BLaER1 treated with 17β-estradiol and CSF1 and Interleukin-3, amounts not matched to agents 10 nM and 100 nM (cell line): ENCODE measurements around the gene SCML1.

Source experiments
- H3K27ac ChIP-seq, 11 experiments: shearing (Covaris generic); formaldehyde crosslinking; 2 replicates each; pipeline ENCODE4 v1.8.1; 2022
- H3K27me3 ChIP-seq, 11 experiments: shearing (Covaris generic); formaldehyde crosslinking; 2 replicates each; pipeline ENCODE4 v1.8.1; 2022
- H3K36me3 ChIP-seq, 11 experiments: shearing (Covaris generic); formaldehyde crosslinking; 2 replicates each; pipeline ENCODE4 v1.8.1; 2022
- H3K4me1 ChIP-seq, 10 experiments: shearing (Covaris generic); formaldehyde crosslinking; 2 replicates each; pipeline ENCODE4 v1.8.1; 2022
- H3K4me2 ChIP-seq, 11 experiments: shearing (Covaris generic); formaldehyde crosslinking; 2 replicates each; pipeline ENCODE4 v1.8.1; 2022
- H3K4me3 ChIP-seq, 10 experiments: shearing (Covaris generic); formaldehyde crosslinking; 2 replicates each; pipeline ENCODE4 v1.8.1; 2022
- H3K9ac ChIP-seq, 11 experiments: shearing (Covaris generic); formaldehyde crosslinking; 2 replicates each; pipeline ENCODE4 v1.8.1; 2022
- H3K9me3 ChIP-seq, 11 experiments: shearing (Covaris generic); formaldehyde crosslinking; replicated peaks in 1 of 11; 2 replicates each; pipeline ENCODE4 v1.8.1; 2022
- H4K20me1 ChIP-seq, 11 experiments: shearing (Covaris generic); formaldehyde crosslinking; 2 replicates each; pipeline ENCODE4 v1.8.1; 2022
- Cebpa-rat ChIP-seq, 11 experiments: shearing (Covaris generic); IDR thresholded peaks; 2 replicates each; pipeline ENCODE4 v1.8.1; 2022

Gene SCML1

GRCh38 chrX:17735406-17735805, 1.9 kb upstream of the SCML1 start:
- Histone ChIP-seq H3K9ac (no peak overlapping the region), H3K4me2 (no peak overlapping the region), H4K20me1 (peaks cover 0 to 12% (median 5%) of the 10 kb centered on the region in 11 experiments; a peak in 9 of 22 replicates), H3K9me3 (peaks cover 0 to 13% (median 4%) of the 10 kb centered on the region in 11 experiments; a peak in 7 of 22 replicates), H3K36me3 (no peaks in the 10 kb centered on the region), H3K27me3 (peaks cover 91 to 100% (median 99%) of the 10 kb centered on the region in 11 experiments), H3K4me3 (no peak overlapping the region), H3K4me1 (peaks cover 0 to 12% (median 9%) of the 10 kb centered on the region in 10 experiments; a peak in 11 of 20 replicates), H3K27ac (no peak overlapping the region)
- no peak for TF ChIP-seq Cebpa-rat (IDR thresholded peaks at IDR 0.05)

- TF ChIP-seq Cebpa-rat (IDR thresholded peaks at IDR 0.05) = no peak
- Histone ChIP-seq H3K9ac (no peak overlapping the region), H3K4me1 (peaks cover 0 to 12% (median 9%) of the 10 kb centered on the region in 10 experiments; a peak in 11 of 20 replicates), H3K27me3 (peaks cover 94 to 100% (median 99%) of the 10 kb centered on the region in 11 experiments), H3K27ac (no peak overlapping the region), H3K4me2 (no peak overlapping the region), H3K9me3 (peaks cover 0 to 13% (median 4%) of the 10 kb centered on the region in 11 experiments; a peak in 7 of 22 replicates), H3K36me3 (no peaks in the 10 kb centered on the region), H4K20me1 (peaks cover 0 to 14% (median 8%) of the 10 kb centered on the region in 11 experiments; a peak in 9 of 22 replicates), H3K4me3 (no peak overlapping the region)
Observed at GRCh38 chrX:17736478-17736855, 826 bp upstream of the SCML1 start.

GRCh38 chrX:17737710-17737985, 355 bp downstream of the SCML1 start:
- H3K27ac ChIP-seq = no peak overlapping the region
- peaks cover 0 to 16% (median 6%) of the 10 kb centered on the region in 11 experiments; a peak in 9 of 22 replicates for H4K20me1 ChIP-seq
- peaks cover 94 to 100% (median 99%) of the 10 kb centered on the region in 11 experiments for H3K27me3 ChIP-seq
- no peak overlapping the region for H3K9ac ChIP-seq
- no peaks in the 10 kb centered on the region for H3K36me3 ChIP-seq
- peaks cover 0 to 12% (median 9%) of the 10 kb centered on the region in 10 experiments; a peak in 11 of 20 replicates for H3K4me1 ChIP-seq
- H3K4me2 ChIP-seq = peak overlapping the region; percentile 60 to 80 (median 71)
- no peak for TF ChIP-seq Cebpa-rat (IDR thresholded peaks at IDR 0.05)
- peaks cover 0 to 13% (median 4%) of the 10 kb centered on the region in 11 experiments; a peak in 7 of 22 replicates for H3K9me3 ChIP-seq
- H3K4me3 ChIP-seq = peak overlapping the region in 9 of 10 experiments; percentile 8 to 63 (median 44); a peak in 16 of 20 replicates

- peaks cover 0 to 12% (median 9%) of the 10 kb centered on the region in 10 experiments; a peak in 11 of 20 replicates for H3K4me1 ChIP-seq
- H3K4me2 ChIP-seq = peak overlapping the region; percentile 60 to 80 (median 71)
- H3K27me3 ChIP-seq = peaks cover 95 to 100% (median 99%) of the 10 kb centered on the region in 11 experiments
- H3K9me3 ChIP-seq = peaks cover 0 to 13% (median 4%) of the 10 kb centered on the region in 11 experiments; a peak in 7 of 22 replicates
- peaks cover 0 to 19% (median 6%) of the 10 kb centered on the region in 11 experiments; a peak in 9 of 22 replicates for H4K20me1 ChIP-seq
- TF ChIP-seq Cebpa-rat (IDR thresholded peaks at IDR 0.05) = no peak
- H3K27ac ChIP-seq = no peak overlapping the region
- H3K9ac ChIP-seq = 0 out of 22 replicates have a peak overlapping the region, but pooled peaks of 1 of the 11 experiments have one; percentile 28
- H3K4me3 ChIP-seq = peak overlapping the region; percentile 8 to 63 (median 44); a peak in 19 of 20 replicates
- no peaks in the 10 kb centered on the region for H3K36me3 ChIP-seq
Observed at GRCh38 chrX:17737986-17738713, 857 bp downstream of the SCML1 start.

- no peak overlapping the region for H3K27ac ChIP-seq
- no peak overlapping the region for H3K9ac ChIP-seq
- H4K20me1 ChIP-seq = peaks cover 0 to 23% (median 6%) of the 10 kb centered on the region in 11 experiments; a peak in 9 of 22 replicates
- TF ChIP-seq Cebpa-rat (IDR thresholded peaks at IDR 0.05) = no peak
- H3K4me3 ChIP-seq = peak overlapping the region in 9 of 10 experiments; percentile 8 to 63 (median 44); a peak in 12 of 20 replicates
- H3K36me3 ChIP-seq = no peaks in the 10 kb centered on the region
- H3K9me3 ChIP-seq = peaks cover 0 to 13% (median 4%) of the 10 kb centered on the region in 11 experiments; a peak in 7 of 22 replicates
- peaks cover 0 to 12% (median 9%) of the 10 kb centered on the region in 10 experiments; a peak in 11 of 20 replicates for H3K4me1 ChIP-seq
- H3K4me2 ChIP-seq = peak overlapping the region; percentile 60 to 80 (median 71); a peak in 19 of 22 replicates
- peaks cover 95 to 100% (median 99%) of the 10 kb centered on the region in 11 experiments for H3K27me3 ChIP-seq
Observed at GRCh38 chrX:17738737-17739535, 1.6 kb downstream of the SCML1 start.

GRCh38 chrX:17740137-17741122, 3.1 kb downstream of the SCML1 start:
- Histone ChIP-seq H3K9ac (no peak overlapping the region), H3K4me1 (peaks cover 0 to 12% (median 9%) of the 10 kb centered on the region in 10 experiments; a peak in 11 of 20 replicates), H3K27ac (no peak overlapping the region), H4K20me1 (peaks cover 0 to 24% (median 6%) of the 10 kb centered on the region in 11 experiments; a peak in 9 of 22 replicates), H3K4me2 (no peak overlapping the region), H3K36me3 (no peaks in the 10 kb centered on the region), H3K4me3 (no peak overlapping the region), H3K27me3 (peaks cover 89 to 100% (median 97%) of the 10 kb centered on the region in 11 experiments), H3K9me3 (peaks cover 0 to 13% (median 4%) of the 10 kb centered on the region in 11 experiments; a peak in 7 of 22 replicates)
- no peak for TF ChIP-seq Cebpa-rat (IDR thresholded peaks at IDR 0.05)

- H3K36me3 ChIP-seq = no peaks in the 10 kb centered on the region
- H3K27me3 ChIP-seq = peaks cover 87 to 100% (median 97%) of the 10 kb centered on the region in 11 experiments
- H3K4me3 ChIP-seq = no peak overlapping the region
- no peak overlapping the region for H3K4me2 ChIP-seq
- no peak overlapping the region for H3K9ac ChIP-seq
- peaks cover 0 to 24% (median 6%) of the 10 kb centered on the region in 11 experiments; a peak in 9 of 22 replicates for H4K20me1 ChIP-seq
- peaks cover 0 to 13% (median 4%) of the 10 kb centered on the region in 11 experiments; a peak in 7 of 22 replicates for H3K9me3 ChIP-seq
- no peak overlapping the region for H3K27ac ChIP-seq
- peaks cover 0 to 12% (median 9%) of the 10 kb centered on the region in 10 experiments; a peak in 11 of 20 replicates for H3K4me1 ChIP-seq
- no peak for TF ChIP-seq Cebpa-rat (IDR thresholded peaks at IDR 0.05)
Observed at GRCh38 chrX:17741123-17741511, 3.8 kb downstream of the SCML1 start.

GRCh38 chrX:17743913-17744312, 6.6 kb downstream of the SCML1 start:
- no peaks in the 10 kb centered on the region for H3K36me3 ChIP-seq
- peaks cover 82 to 100% (median 97%) of the 10 kb centered on the region in 11 experiments for H3K27me3 ChIP-seq
- no peaks in the 10 kb centered on the region for H3K9me3 ChIP-seq
- no peak overlapping the region for H3K27ac ChIP-seq
- no peak overlapping the region for H3K4me3 ChIP-seq
- no peaks in the 10 kb centered on the region for H3K4me1 ChIP-seq
- TF ChIP-seq Cebpa-rat (IDR thresholded peaks at IDR 0.05) = no peak
- peaks cover 0 to 14% (median 0%) of the 10 kb centered on the region in 11 experiments; a peak in 6 of 22 replicates for H4K20me1 ChIP-seq
- H3K4me2 ChIP-seq = no peak overlapping the region
- H3K9ac ChIP-seq = no peak overlapping the region
